GM23338 (cell line): Measurements from ENCODE around the gene NCKAP1. TPM values are rescaled to one million over a fixed set of nuclear protein-coding genes. Genes with fewer than 3 reads are reported as not detected.
A peak's percentile ranks its signal among the peaks of the same experiment; 100 is the strongest.

ENCODE experiments used
- ATAC-seq: fragments of 200-7000 bp; cut with Tn5 transposase; 3 replicates; pipeline ENCODE4 v1.9.1; 2020
- DNase-seq: peaks from one replicate; pipeline ENCODE4 v3.0.0-alpha.2; 2015; ENCODE audit warnings: low spot score
- H2AFZ ChIP-seq: fragments of 200-600 bp; sonication (generic); 2 replicates; pipeline ENCODE4 v1.8.0; 2016; ENCODE audit warnings: antibody characterized with exemption, mild to moderate bottlenecking, moderate library complexity
- H3F3A ChIP-seq: fragments of 200-600 bp; sonication (generic); replicated peaks from 2 replicates; pipeline ENCODE4 v1.8.0; 2017; ENCODE audit warnings: antibody characterized with exemption, mixed run types, low read depth
- H3K27ac ChIP-seq: fragments of 200-600 bp; sonication (generic); 2 replicates; pipeline ENCODE4 v1.6.1; 2016; ENCODE audit warnings: low read depth
- H3K27me3 ChIP-seq: fragments of 200-600 bp; sonication (generic); 2 replicates; pipeline ENCODE4 v1.8.0; 2016; ENCODE audit warnings: mild to moderate bottlenecking, mixed run types, moderate library complexity; ENCODE audit not compliant: insufficient read depth
- H3K36me3 ChIP-seq: fragments of 200-600 bp; sonication (generic); 2 replicates; pipeline ENCODE4 v1.8.0; 2016; ENCODE audit warnings: mild to moderate bottlenecking; ENCODE audit not compliant: insufficient read depth
- H3K4me1 ChIP-seq: fragments of 200-600 bp; sonication (generic); 2 replicates; pipeline ENCODE4 v1.8.0; 2016; ENCODE audit warnings: mild to moderate bottlenecking, moderate library complexity; ENCODE audit not compliant: insufficient read depth
- H3K4me2 ChIP-seq: fragments of 200-600 bp; sonication (generic); 2 replicates; pipeline ENCODE4 v1.7.1; 2017; ENCODE audit warnings: mixed run types
- H3K4me3 ChIP-seq: fragments of 200-600 bp; sonication (generic); 2 replicates; pipeline ENCODE4 v1.6.1; 2016; ENCODE audit warnings: mixed run types
- H3K79me2 ChIP-seq: fragments of 200-600 bp; sonication (generic); replicated peaks from 2 replicates; pipeline ENCODE4 v1.8.0; 2017; ENCODE audit warnings: mild to moderate bottlenecking; ENCODE audit not compliant: insufficient read depth
- H3K9me2 ChIP-seq: fragments of 200-600 bp; sonication (generic); 2 replicates; pipeline ENCODE4 v1.8.0; 2017; ENCODE audit not compliant: insufficient read depth
- H4K20me1 ChIP-seq: fragments of 200-600 bp; sonication (generic); replicated peaks from 2 replicates; pipeline ENCODE4 v1.8.0; 2017; ENCODE audit warnings: mild to moderate bottlenecking; ENCODE audit not compliant: insufficient read depth
- H3K27ac Mint-ChIP-seq: 2 replicates; pipeline ENCODE4 v1.8.0; 2020; ENCODE audit warnings: inconsistent platforms, mild to moderate bottlenecking, moderate library complexity, mixed read lengths
- H3K27me3 Mint-ChIP-seq: 3 replicates; pipeline ENCODE4 v1.8.0; 2022; ENCODE audit warnings: low read depth, mild to moderate bottlenecking, moderate library complexity, mixed read lengths, inconsistent platforms; ENCODE audit not compliant: insufficient read depth, poor library complexity
- H3K36me3 Mint-ChIP-seq: 3 replicates; pipeline ENCODE4 v1.8.0; 2021; ENCODE audit warnings: low read depth, mild to moderate bottlenecking, inconsistent platforms, moderate library complexity, mixed read lengths
- H3K4me1 Mint-ChIP-seq: 3 replicates; pipeline ENCODE4 v1.8.0; 2020; ENCODE audit warnings: mild to moderate bottlenecking, inconsistent platforms, mixed read lengths
- H3K4me3 Mint-ChIP-seq: 3 replicates; pipeline ENCODE4 v1.8.0; 2021; ENCODE audit warnings: moderate library complexity, mild to moderate bottlenecking, inconsistent platforms, mixed read lengths
- H3K9me3 Mint-ChIP-seq: 3 replicates; pipeline ENCODE4 v1.8.0; 2020; ENCODE audit warnings: moderate library complexity, mild to moderate bottlenecking, inconsistent platforms, mixed read lengths
- EZH2 ChIP-seq: fragments of 200-600 bp; sonication (generic); IDR thresholded peaks from one replicate; pipeline ENCODE4 v1.8.0; 2017; ENCODE audit warnings: antibody characterized with exemption, mild to moderate bottlenecking, low read depth; ENCODE audit not compliant: unreplicated experiment
- EZH2phosphoT487 ChIP-seq: fragments of 200-600 bp; sonication (generic); IDR thresholded peaks from one replicate; pipeline ENCODE4 v1.8.1; 2018; ENCODE audit warnings: antibody characterized with exemption; ENCODE audit not compliant: unreplicated experiment
- POLR2AphosphoS5 ChIP-seq: IDR thresholded peaks from 2 replicates; pipeline ENCODE4 v1.6.1; 2016; ENCODE audit warnings: antibody characterized with exemption, low read depth
- STAT1 ChIP-seq: IDR thresholded peaks from one replicate; pipeline ENCODE4 v1.6.1; 2016; ENCODE audit warnings: antibody characterized with exemption; ENCODE audit not compliant: unreplicated experiment
- ZNF114 ChIP-seq: fragments of 250-450 bp; sonication (Bioruptor Pico); IDR thresholded peaks from 2 replicates; pipeline ENCODE4 v1.5.0; 2020; ENCODE audit warnings: mild to moderate bottlenecking, moderate library complexity
- ZNF331 ChIP-seq: fragments of 250-450 bp; sonication (Bioruptor Pico); IDR thresholded peaks from 2 replicates; pipeline ENCODE4 v1.5.0; 2020; ENCODE audit warnings: low read depth, mild to moderate bottlenecking, moderate library complexity
- polyA plus RNA-seq: library from polyadenylated mRNA; unstranded; fragments of >200 nt; fragmentation: Nextera tagmentation; extraction: Ambion mirVana; gene quantifications from 2 replicates; pipeline ENCODE4 v1.2.1, GENCODE V29; 2016
- total RNA-seq: library from RNA; depleted of rRNA; stranded (reverse); fragments of >200 nt; shearing (Covaris generic); gene quantifications from 2 replicates; pipeline ENCODE4 v1.2.3, GENCODE V29; 2014
- TF ChIP-seq, protein P1 (sequence below): fragments of 250-450 bp; sonication (Bioruptor Pico); IDR thresholded peaks from 2 replicates; pipeline ENCODE4 v1.5.0; 2020; ENCODE audit warnings: mild to moderate bottlenecking, moderate library complexity
- TF ChIP-seq, protein P2 (sequence below): IDR thresholded peaks from 2 replicates; pipeline ENCODE4 v1.6.1; 2016; ENCODE audit warnings: antibody characterized with exemption
- TF ChIP-seq, protein P3 (sequence below), 2 experiments: fragments of 200-600 bp in 1 of 2; sonication (generic) in 1 of 2; conservative IDR thresholded peaks; 2 replicates each; pipeline versions ENCODE4 v1.5.1 to v1.6.1; 2016 to 2017; ENCODE audit warnings: antibody characterized with exemption in 2 of 2, low read depth in 2 of 2, mild to moderate bottlenecking in 2 of 2, moderate library complexity in 1 of 2

The NCKAP1 gene
- total and polyA plus RNA-seq, 2 experiments from 2014 or later = 53.8 to 157 TPM

DNA sequence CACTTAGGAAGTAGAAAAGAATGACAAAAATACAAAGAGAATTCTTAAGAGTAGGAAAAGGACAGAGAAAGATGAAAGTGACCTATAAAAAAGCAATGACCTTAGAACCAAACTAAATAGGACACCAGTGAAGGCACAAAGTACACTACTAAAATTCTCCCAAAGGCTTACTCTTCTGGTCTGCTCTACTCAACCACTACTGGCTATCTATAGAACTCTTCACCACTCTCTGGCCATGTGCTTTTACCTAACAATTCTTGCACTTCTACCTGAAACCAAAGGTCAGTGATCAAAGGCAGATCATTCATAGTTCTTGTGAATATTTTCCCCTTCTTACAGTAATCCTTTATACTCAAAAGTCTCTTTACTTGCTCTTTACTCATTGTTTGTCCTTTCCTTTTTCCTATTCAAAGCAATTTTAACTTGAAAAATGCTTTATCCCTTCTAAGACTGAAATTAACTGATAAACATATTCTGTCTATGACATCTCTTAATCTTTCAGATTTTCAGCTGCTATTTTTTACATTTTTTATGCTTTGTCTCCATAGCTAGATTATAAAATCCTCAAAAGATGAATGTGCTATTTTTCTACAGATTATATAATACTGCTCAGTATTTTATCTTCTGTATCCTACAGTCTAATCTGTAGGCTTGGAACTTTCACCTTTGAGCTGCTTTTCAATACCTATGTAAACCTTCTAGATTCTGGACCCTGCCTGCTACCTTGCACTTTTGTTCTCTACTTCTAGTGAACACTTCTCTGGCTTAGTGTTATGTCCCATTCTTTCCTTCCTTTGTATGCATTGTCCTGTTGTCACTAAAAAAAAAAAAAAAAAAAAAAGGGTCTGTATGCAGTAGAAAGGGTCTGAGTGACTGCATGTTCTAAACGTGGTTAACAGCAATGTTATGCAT lies 64.6 kb downstream of the NCKAP1 start:
- DNase-seq (no peak), ATAC-seq (no peak)
- no peaks in the 10 kb centered on the region for H3K27me3 ChIP-seq
- no peaks in the 10 kb centered on the region for H3K9me3 Mint-ChIP-seq
- H3F3A ChIP-seq = no peaks in the 10 kb centered on the region
- peak overlapping the region; percentile 13 for H3K27ac ChIP-seq
- peaks cover 31% of the 10 kb centered on the region for H3K79me2 ChIP-seq
- no peaks in the 10 kb centered on the region for H3K4me1 ChIP-seq
- no peak overlapping the region for H3K4me3 Mint-ChIP-seq
- H3K36me3 Mint-ChIP-seq = peaks cover 63% of the 10 kb centered on the region
- peaks cover 1% of the 10 kb centered on the region for H3K27me3 Mint-ChIP-seq
- H3K4me1 Mint-ChIP-seq = no peaks in the 10 kb centered on the region
- no peaks in the 10 kb centered on the region for H3K9me2 ChIP-seq
- H3K36me3 ChIP-seq = peaks cover 10% of the 10 kb centered on the region; the same call in 1 of the 2 replicates
- H3K27ac Mint-ChIP-seq = no peak overlapping the region; the same call in 1 of the 2 replicates
- H3K4me3 ChIP-seq = no peak overlapping the region
- H4K20me1 ChIP-seq = no peaks in the 10 kb centered on the region; the same call in 1 of the 2 replicates
- TF ChIP-seq, protein P1, sequence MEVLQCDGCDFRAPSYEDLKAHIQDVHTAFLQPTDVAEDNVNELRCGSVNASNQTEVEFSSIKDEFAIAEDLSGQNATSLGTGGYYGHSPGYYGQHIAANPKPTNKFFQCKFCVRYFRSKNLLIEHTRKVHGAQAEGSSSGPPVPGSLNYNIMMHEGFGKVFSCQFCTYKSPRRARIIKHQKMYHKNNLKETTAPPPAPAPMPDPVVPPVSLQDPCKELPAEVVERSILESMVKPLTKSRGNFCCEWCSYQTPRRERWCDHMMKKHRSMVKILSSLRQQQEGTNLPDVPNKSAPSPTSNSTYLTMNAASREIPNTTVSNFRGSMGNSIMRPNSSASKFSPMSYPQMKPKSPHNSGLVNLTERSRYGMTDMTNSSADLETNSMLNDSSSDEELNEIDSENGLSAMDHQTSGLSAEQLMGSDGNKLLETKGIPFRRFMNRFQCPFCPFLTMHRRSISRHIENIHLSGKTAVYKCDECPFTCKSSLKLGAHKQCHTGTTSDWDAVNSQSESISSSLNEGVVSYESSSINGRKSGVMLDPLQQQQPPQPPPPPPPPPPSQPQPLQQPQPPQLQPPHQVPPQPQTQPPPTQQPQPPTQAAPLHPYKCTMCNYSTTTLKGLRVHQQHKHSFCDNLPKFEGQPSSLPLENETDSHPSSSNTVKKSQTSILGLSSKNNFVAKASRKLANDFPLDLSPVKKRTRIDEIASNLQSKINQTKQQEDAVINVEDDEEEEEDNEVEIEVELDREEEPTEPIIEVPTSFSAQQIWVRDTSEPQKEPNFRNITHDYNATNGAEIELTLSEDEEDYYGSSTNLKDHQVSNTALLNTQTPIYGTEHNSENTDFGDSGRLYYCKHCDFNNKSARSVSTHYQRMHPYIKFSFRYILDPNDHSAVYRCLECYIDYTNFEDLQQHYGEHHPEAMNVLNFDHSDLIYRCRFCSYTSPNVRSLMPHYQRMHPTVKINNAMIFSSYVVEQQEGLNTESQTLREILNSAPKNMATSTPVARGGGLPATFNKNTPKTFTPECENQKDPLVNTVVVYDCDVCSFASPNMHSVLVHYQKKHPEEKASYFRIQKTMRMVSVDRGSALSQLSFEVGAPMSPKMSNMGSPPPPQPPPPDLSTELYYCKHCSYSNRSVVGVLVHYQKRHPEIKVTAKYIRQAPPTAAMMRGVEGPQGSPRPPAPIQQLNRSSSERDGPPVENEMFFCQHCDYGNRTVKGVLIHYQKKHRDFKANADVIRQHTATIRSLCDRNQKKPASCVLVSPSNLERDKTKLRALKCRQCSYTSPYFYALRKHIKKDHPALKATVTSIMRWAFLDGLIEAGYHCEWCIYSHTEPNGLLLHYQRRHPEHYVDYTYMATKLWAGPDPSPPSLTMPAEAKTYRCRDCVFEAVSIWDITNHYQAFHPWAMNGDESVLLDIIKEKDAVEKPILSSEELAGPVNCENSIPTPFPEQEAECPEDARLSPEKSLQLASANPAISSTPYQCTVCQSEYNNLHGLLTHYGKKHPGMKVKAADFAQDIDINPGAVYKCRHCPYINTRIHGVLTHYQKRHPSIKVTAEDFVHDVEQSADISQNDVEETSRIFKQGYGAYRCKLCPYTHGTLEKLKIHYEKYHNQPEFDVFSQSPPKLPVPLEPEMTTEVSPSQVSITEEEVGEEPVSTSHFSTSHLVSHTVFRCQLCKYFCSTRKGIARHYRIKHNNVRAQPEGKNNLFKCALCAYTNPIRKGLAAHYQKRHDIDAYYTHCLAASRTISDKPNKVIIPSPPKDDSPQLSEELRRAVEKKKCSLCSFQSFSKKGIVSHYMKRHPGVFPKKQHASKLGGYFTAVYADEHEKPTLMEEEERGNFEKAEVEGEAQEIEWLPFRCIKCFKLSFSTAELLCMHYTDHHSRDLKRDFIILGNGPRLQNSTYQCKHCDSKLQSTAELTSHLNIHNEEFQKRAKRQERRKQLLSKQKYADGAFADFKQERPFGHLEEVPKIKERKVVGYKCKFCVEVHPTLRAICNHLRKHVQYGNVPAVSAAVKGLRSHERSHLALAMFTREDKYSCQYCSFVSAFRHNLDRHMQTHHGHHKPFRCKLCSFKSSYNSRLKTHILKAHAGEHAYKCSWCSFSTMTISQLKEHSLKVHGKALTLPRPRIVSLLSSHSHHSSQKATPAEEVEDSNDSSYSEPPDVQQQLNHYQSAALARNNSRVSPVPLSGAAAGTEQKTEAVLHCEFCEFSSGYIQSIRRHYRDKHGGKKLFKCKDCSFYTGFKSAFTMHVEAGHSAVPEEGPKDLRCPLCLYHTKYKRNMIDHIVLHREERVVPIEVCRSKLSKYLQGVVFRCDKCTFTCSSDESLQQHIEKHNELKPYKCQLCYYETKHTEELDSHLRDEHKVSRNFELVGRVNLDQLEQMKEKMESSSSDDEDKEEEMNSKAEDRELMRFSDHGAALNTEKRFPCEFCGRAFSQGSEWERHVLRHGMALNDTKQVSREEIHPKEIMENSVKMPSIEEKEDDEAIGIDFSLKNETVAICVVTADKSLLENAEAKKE (CRISPR knock-in tag) = no peak
- TF ChIP-seq ZNF331 (CRISPR knock-in tag) (no peak), ZNF114 (CRISPR knock-in tag) (no peak), STAT1 (no peak), POLR2AphosphoS5 (no peak), EZH2phosphoT487 (no peak), EZH2 (no peak)
- TF ChIP-seq, protein P2, sequence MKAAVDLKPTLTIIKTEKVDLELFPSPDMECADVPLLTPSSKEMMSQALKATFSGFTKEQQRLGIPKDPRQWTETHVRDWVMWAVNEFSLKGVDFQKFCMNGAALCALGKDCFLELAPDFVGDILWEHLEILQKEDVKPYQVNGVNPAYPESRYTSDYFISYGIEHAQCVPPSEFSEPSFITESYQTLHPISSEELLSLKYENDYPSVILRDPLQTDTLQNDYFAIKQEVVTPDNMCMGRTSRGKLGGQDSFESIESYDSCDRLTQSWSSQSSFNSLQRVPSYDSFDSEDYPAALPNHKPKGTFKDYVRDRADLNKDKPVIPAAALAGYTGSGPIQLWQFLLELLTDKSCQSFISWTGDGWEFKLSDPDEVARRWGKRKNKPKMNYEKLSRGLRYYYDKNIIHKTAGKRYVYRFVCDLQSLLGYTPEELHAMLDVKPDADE = no peak
- TF ChIP-seq, protein P3, sequence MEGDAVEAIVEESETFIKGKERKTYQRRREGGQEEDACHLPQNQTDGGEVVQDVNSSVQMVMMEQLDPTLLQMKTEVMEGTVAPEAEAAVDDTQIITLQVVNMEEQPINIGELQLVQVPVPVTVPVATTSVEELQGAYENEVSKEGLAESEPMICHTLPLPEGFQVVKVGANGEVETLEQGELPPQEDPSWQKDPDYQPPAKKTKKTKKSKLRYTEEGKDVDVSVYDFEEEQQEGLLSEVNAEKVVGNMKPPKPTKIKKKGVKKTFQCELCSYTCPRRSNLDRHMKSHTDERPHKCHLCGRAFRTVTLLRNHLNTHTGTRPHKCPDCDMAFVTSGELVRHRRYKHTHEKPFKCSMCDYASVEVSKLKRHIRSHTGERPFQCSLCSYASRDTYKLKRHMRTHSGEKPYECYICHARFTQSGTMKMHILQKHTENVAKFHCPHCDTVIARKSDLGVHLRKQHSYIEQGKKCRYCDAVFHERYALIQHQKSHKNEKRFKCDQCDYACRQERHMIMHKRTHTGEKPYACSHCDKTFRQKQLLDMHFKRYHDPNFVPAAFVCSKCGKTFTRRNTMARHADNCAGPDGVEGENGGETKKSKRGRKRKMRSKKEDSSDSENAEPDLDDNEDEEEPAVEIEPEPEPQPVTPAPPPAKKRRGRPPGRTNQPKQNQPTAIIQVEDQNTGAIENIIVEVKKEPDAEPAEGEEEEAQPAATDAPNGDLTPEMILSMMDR (conservative IDR thresholded peaks at IDR 0.05; ENCODE audit: low read depth in 2 of 2) = no peak
- H2AFZ ChIP-seq = no peak overlapping the region
- no peak overlapping the region for H3K4me2 ChIP-seq
